Glutamatergic neuron (in vitro differentiated cells): Measurements from ENCODE around the gene ZNF445. TPM values are rescaled to one million over a fixed set of nuclear protein-coding genes. Genes with fewer than 3 reads are reported as not detected.
"Not testable (repeated sequence)": the region's sequence is repeated elsewhere in the genome, so short reads cannot be mapped to it uniquely, and the experiment has no call there.

ENCODE experiments used
- DNase-seq: peaks from one replicate; pipeline ENCODE4 v3.0.0; 2022
- H3K27ac Mint-ChIP-seq: one replicate; pipeline ENCODE4 v1.8.0; 2020; ENCODE audit warnings: mild to moderate bottlenecking, mixed read lengths, inconsistent platforms; ENCODE audit not compliant: unreplicated experiment
- H3K27me3 Mint-ChIP-seq: one replicate; pipeline ENCODE4 v1.8.0; 2020; ENCODE audit warnings: mild to moderate bottlenecking, moderate library complexity, mixed read lengths, inconsistent platforms; ENCODE audit not compliant: unreplicated experiment
- H3K36me3 Mint-ChIP-seq: one replicate; pipeline ENCODE4 v1.8.0; 2020; ENCODE audit warnings: mild to moderate bottlenecking, mixed read lengths, inconsistent platforms; ENCODE audit not compliant: unreplicated experiment
- H3K4me1 Mint-ChIP-seq: one replicate; pipeline ENCODE4 v1.8.0; 2020; ENCODE audit warnings: mild to moderate bottlenecking, low read depth, mixed read lengths, inconsistent platforms; ENCODE audit not compliant: unreplicated experiment
- H3K4me3 Mint-ChIP-seq: one replicate; pipeline ENCODE4 v1.8.0; 2020; ENCODE audit warnings: mild to moderate bottlenecking, mixed read lengths, inconsistent platforms; ENCODE audit not compliant: unreplicated experiment
- H3K9me3 Mint-ChIP-seq: one replicate; pipeline ENCODE4 v1.8.0; 2020; ENCODE audit warnings: mild to moderate bottlenecking, moderate library complexity, mixed read lengths, inconsistent platforms; ENCODE audit not compliant: unreplicated experiment
- CTCF ChIP-seq: fragments of 200-600 bp; sonication (generic); IDR thresholded peaks from one replicate; pipeline ENCODE4 v1.5.0; 2021; ENCODE audit not compliant: partially characterized antibody, unreplicated experiment
- total RNA-seq: library from RNA; stranded (reverse); fragmentation: NEBNext Ultra II Directional; extraction: Animal tissue kit (Norgen Biotek cat#: 25700); gene quantifications from one replicate; pipeline ENCODE4 v1.2.1, GENCODE V29; 2021; ENCODE audit not compliant: unreplicated experiment

The ZNF445 gene
- total RNA-seq, 1 donor from 2014 or later: 66.8 TPM

GRCh38 chr3:44420676-44421075 lies 56.8 kb downstream of the ZNF445 start:
- no peaks in the 10 kb centered on the region for H3K4me1 Mint-ChIP-seq
- H3K9me3 Mint-ChIP-seq: peaks cover 3% of the 10 kb centered on the region
- peaks cover 11% of the 10 kb centered on the region for H3K36me3 Mint-ChIP-seq
- no peak for DNase-seq
- H3K27ac Mint-ChIP-seq: no peak overlapping the region
- H3K27me3 Mint-ChIP-seq: peaks cover 13% of the 10 kb centered on the region
- no peak for TF ChIP-seq CTCF
- no peak overlapping the region for H3K4me3 Mint-ChIP-seq

GRCh38 chr3:44419923-44420650 lies 57.4 kb downstream of the ZNF445 start:
- TF ChIP-seq CTCF: no peak
- Mint-ChIP-seq H3K27ac (no peak overlapping the region), H3K4me3 (no peak overlapping the region), H3K9me3 (peaks cover 3% of the 10 kb centered on the region), H3K27me3 (peaks cover 15% of the 10 kb centered on the region), H3K36me3 (peaks cover 11% of the 10 kb centered on the region), H3K4me1 (no peaks in the 10 kb centered on the region)
- no peak for DNase-seq

- no peak for DNase-seq
- Mint-ChIP-seq H3K27me3 (peaks cover 11% of the 10 kb centered on the region), H3K9me3 (peaks cover 3% of the 10 kb centered on the region), H3K4me1 (no peaks in the 10 kb centered on the region), H3K27ac (no peak overlapping the region), H3K4me3 (no peak overlapping the region), H3K36me3 (peaks cover 11% of the 10 kb centered on the region)
- no peak for TF ChIP-seq CTCF
These were observed 58.2 kb downstream of the ZNF445 start for GRCh38 chr3:44419116-44419922.

GRCh38 chr3:44418549-44418948 lies 58.9 kb downstream of the ZNF445 start:
- Mint-ChIP-seq H3K4me1 (no peaks in the 10 kb centered on the region), H3K4me3 (peak overlapping the region; percentile 34), H3K9me3 (peaks cover 3% of the 10 kb centered on the region), H3K27me3 (peaks cover 11% of the 10 kb centered on the region), H3K27ac (no peak overlapping the region), H3K36me3 (peaks cover 11% of the 10 kb centered on the region)
- peak; percentile 43 for TF ChIP-seq CTCF
- no peak for DNase-seq

- H3K27me3 Mint-ChIP-seq: peaks cover 11% of the 10 kb centered on the region
- peaks cover 11% of the 10 kb centered on the region for H3K36me3 Mint-ChIP-seq
- H3K27ac Mint-ChIP-seq: not testable (repeated sequence)
These were observed 59.4 kb downstream of the ZNF445 start for GRCh38 chr3:44418118-44418517.

More at GRCh38 chr3:44418118-44418517, 59.4 kb downstream of the ZNF445 start:
- H3K4me3 Mint-ChIP-seq, H3K9me3 Mint-ChIP-seq, H3K4me1 Mint-ChIP-seq, DNase-seq: not testable (repeated sequence)
